Measurements from ENCODE around the gene PCDHAC2. TPM values are rescaled to one million over a fixed set of nuclear protein-coding genes. Genes with fewer than 3 reads are reported as not detected.

The PCDHAC2 gene
- total RNA-seq, 1 experiment from 2014 or later: 9.3 TPM

GRCh38 chr5:141017943-141018342 lies 51.7 kb downstream of the PCDHAC2 start:
- no TSS peak for BruUV-seq (replicated peaks)
- no peak for DNase-seq (ENCODE audit: unreplicated experiment)
- Mint-ChIP-seq H3K36me3 (ENCODE audit: insufficient read depth, unreplicated experiment) (no peaks in the 10 kb centered on the region), H3K9me3 (ENCODE audit: unreplicated experiment) (peaks cover 8% of the 10 kb centered on the region), H3K27me3 (ENCODE audit: insufficient read depth, unreplicated experiment) (no peaks in the 10 kb centered on the region), H3K4me1 (ENCODE audit: insufficient read depth, unreplicated experiment) (peaks cover 5% of the 10 kb centered on the region), H3K27ac (ENCODE audit: low read depth, unreplicated experiment) (no peak overlapping the region), H3K4me3 (ENCODE audit: unreplicated experiment) (no peak overlapping the region)
- TF ChIP-seq, protein P1, sequence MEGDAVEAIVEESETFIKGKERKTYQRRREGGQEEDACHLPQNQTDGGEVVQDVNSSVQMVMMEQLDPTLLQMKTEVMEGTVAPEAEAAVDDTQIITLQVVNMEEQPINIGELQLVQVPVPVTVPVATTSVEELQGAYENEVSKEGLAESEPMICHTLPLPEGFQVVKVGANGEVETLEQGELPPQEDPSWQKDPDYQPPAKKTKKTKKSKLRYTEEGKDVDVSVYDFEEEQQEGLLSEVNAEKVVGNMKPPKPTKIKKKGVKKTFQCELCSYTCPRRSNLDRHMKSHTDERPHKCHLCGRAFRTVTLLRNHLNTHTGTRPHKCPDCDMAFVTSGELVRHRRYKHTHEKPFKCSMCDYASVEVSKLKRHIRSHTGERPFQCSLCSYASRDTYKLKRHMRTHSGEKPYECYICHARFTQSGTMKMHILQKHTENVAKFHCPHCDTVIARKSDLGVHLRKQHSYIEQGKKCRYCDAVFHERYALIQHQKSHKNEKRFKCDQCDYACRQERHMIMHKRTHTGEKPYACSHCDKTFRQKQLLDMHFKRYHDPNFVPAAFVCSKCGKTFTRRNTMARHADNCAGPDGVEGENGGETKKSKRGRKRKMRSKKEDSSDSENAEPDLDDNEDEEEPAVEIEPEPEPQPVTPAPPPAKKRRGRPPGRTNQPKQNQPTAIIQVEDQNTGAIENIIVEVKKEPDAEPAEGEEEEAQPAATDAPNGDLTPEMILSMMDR (IDR thresholded peaks at IDR 0.05; ENCODE audit: unreplicated experiment): no peak
- ChIA-PET POLR2A (interaction anchor here (0.9 to 2.4 kb wide), 5 partner anchors 10 to 23 kb away, joined by 3 to 11 read pairs (median 5); no protein-coding TSS in a partner anchor), CTCF (interaction anchor here (1.4 kb wide), 2 partner anchors 12 to 83 kb away, joined by 3 to 4 read pairs; no protein-coding TSS in a partner anchor)
- intact Hi-C loops (cut with micrococcal nuclease): no loop called here

Other genes starting within 250 kb of the PCDHAC2 start
- gene PCDHA1, start 180.3 kb upstream of the PCDHAC2 start, total RNA-seq (2022): 0.07 TPM in 1 of 2 replicates, not detected in the other
- gene PCDHA2, start 171.6 kb upstream of the PCDHAC2 start, total RNA-seq (2022): not detected in 2 replicates
- gene PCDHA3, start 165.4 kb upstream of the PCDHAC2 start, total RNA-seq (2022): not detected in 2 replicates
- gene PCDHA4, start 159.4 kb upstream of the PCDHAC2 start, total RNA-seq (2022): 0.16 and 0.49 TPM in 2 replicates
- 0.12 and 0.22 TPM in 2 replicates for gene PCDHA5, start 144.9 kb upstream of the PCDHAC2 start, total RNA-seq (2022)
- 1.0 and 1.5 TPM in 2 replicates for gene PCDHA6, start 138.5 kb upstream of the PCDHAC2 start, total RNA-seq (2022)
- 0.40 and 0.69 TPM in 2 replicates for gene PCDHA7, start 132.2 kb upstream of the PCDHAC2 start, total RNA-seq (2022)
- 0.25 TPM in 1 of 2 replicates, not detected in the other for gene PCDHA8, start 125.3 kb upstream of the PCDHAC2 start, total RNA-seq (2022)
- 0.25 and 0.28 TPM in 2 replicates for gene PCDHA9, start 118.1 kb upstream of the PCDHAC2 start, total RNA-seq (2022)
- 0.15 and 0.16 TPM in 2 replicates for gene PCDHA10, start 110.6 kb upstream of the PCDHAC2 start, total RNA-seq (2022)
- 0.27 and 0.49 TPM in 2 replicates for gene PCDHA11, start 97.5 kb upstream of the PCDHAC2 start, total RNA-seq (2022)
- 6.1 and 9.6 TPM in 2 replicates for gene PCDHA12, start 91.2 kb upstream of the PCDHAC2 start, total RNA-seq (2022)
- 0.33 and 0.74 TPM in 2 replicates for gene PCDHA13, start 84.4 kb upstream of the PCDHAC2 start, total RNA-seq (2022)
- 17.2 and 26.3 TPM in 2 replicates for gene PCDHAC1, start 40.2 kb upstream of the PCDHAC2 start, total RNA-seq (2022)
- gene PCDHB1, start 84.9 kb downstream of the PCDHAC2 start, total RNA-seq (2022): not detected in 2 replicates
- gene PCDHB2, start 128.1 kb downstream of the PCDHAC2 start, total RNA-seq (2022): 2.4 and 2.6 TPM in 2 replicates
- gene PCDHB3, start 134.0 kb downstream of the PCDHAC2 start, total RNA-seq (2022): 0.42 and 0.49 TPM in 2 replicates
- gene PCDHB4, start 155.3 kb downstream of the PCDHAC2 start, total RNA-seq (2022): 0.44 and 1.3 TPM in 2 replicates
- gene PCDHB5, start 168.7 kb downstream of the PCDHAC2 start, total RNA-seq (2022): 1.2 and 1.7 TPM in 2 replicates
- gene PCDHB6, start 183.6 kb downstream of the PCDHAC2 start, total RNA-seq (2022): 0.19 and 0.22 TPM in 2 replicates
- gene PCDHB7, start 206.2 kb downstream of the PCDHAC2 start, total RNA-seq (2022): 0.28 and 0.29 TPM in 2 replicates
- 0.34 TPM in 1 of 2 replicates, not detected in the other for gene PCDHB8, start 211.3 kb downstream of the PCDHAC2 start, total RNA-seq (2022)
- gene PCDHB16, start 215.9 kb downstream of the PCDHAC2 start, total RNA-seq (2022): 1.8 and 2.5 TPM in 2 replicates
- gene PCDHB9, start 220.7 kb downstream of the PCDHAC2 start, total RNA-seq (2022): 1.0 and 1.8 TPM in 2 replicates
- 1.2 and 1.4 TPM in 2 replicates for gene PCDHB10, start 225.9 kb downstream of the PCDHAC2 start, total RNA-seq (2022)
- gene PCDHB11, start 233.2 kb downstream of the PCDHAC2 start, total RNA-seq (2022): 0.75 and 1.3 TPM in 2 replicates
- 1.6 and 2.3 TPM in 2 replicates for gene PCDHB12, start 242.2 kb downstream of the PCDHAC2 start, total RNA-seq (2022)
- 3.5 and 4.7 TPM in 2 replicates for gene PCDHB13, start 247.4 kb downstream of the PCDHAC2 start, total RNA-seq (2022)

Measured in MCF 10A (cell line).